Muscle of arm (tissue), 12 donors: ENCODE measurements around the gene CBX7. TPM values are rescaled to one million over a fixed set of nuclear protein-coding genes. Genes with fewer than 3 reads are reported as not detected.

ENCODE experiments used
- DNase-seq: peaks from one replicate; pipeline ENCODE4 v3.0.0-alpha.2; 2013
- polyA plus RNA-seq, 12 donors: library from polyadenylated mRNA; unstranded; fragments of 120-200 nt; gene quantifications; one replicate each; pipeline ENCODE4 v1.2.1, GENCODE V29; 2013; ENCODE audit not compliant: insufficient read length in 12 of 12

CBX7 gene
- polyA plus RNA-seq, 12 donors = 2.4 to 7.5 (median 3.7) TPM; not detected in 1

DNA sequence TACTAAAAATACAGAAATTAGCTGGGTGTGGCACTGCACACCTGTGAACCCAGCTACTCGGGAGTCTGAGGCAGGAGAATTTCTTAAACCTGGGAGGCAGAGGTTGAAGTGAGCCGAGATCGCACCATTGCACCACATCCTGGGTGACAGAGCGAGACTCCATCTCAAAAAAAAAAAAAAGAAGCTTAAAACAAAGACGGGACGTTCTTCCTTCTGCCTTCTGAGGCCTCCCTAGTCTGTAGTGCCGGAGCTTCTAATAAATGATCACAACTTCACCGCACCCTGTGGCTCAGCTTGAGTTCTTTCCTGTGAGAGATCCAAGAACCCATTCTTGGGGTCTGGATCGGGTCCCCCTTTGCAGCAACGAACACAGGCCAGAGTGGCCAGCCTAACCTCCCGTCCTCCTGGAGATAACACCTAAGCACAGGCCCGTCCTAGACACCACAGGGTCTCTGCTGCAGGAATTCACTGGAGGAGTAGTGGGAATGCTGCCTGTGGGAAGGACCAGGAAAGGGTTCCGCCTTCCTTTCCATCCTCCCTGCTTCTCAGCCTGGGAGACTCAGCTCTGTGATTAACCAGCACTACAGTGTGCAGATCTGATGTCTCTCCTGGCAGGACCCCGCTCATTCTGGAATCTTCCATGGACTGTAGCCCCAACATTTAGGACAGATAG is 57.6 kb downstream of the CBX7 start:
- DNase-seq = no peak

DNA sequence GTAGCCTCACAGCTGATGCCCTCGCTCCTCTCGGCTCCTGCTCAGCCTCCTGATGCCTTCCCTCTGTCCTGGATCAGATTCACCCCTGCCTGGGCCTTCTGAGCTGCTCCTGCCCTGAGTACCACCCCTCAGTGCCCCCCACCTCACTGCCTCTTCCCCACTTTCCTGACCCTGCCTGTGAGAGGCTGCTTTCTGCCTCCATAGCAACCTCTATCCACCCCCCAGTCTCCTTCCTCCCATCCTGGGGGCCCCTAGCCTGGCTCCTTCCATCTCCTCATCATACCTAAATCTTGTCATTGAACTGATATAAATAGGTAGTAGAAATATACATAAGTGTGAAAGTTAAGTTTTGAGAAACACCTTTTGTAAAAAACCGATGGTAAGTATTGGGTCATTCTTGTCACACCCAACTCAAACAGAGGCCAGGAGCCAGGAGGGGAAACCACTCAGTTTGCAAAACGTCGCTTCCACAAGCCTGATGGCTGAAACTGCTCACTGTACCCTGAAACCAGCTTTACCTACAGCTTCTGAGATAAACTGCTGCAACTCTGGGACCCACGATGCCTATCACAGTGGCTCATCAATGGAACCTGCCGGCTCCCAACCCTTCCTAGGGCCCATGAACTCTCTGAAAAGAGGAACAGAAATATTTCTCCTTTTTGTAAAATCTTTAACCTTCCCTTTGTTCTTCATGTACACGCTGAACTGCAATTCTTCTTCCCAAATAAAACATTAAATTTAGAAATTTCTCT is 60.2 kb downstream of the CBX7 start:
- DNase-seq = no peak

DNA sequence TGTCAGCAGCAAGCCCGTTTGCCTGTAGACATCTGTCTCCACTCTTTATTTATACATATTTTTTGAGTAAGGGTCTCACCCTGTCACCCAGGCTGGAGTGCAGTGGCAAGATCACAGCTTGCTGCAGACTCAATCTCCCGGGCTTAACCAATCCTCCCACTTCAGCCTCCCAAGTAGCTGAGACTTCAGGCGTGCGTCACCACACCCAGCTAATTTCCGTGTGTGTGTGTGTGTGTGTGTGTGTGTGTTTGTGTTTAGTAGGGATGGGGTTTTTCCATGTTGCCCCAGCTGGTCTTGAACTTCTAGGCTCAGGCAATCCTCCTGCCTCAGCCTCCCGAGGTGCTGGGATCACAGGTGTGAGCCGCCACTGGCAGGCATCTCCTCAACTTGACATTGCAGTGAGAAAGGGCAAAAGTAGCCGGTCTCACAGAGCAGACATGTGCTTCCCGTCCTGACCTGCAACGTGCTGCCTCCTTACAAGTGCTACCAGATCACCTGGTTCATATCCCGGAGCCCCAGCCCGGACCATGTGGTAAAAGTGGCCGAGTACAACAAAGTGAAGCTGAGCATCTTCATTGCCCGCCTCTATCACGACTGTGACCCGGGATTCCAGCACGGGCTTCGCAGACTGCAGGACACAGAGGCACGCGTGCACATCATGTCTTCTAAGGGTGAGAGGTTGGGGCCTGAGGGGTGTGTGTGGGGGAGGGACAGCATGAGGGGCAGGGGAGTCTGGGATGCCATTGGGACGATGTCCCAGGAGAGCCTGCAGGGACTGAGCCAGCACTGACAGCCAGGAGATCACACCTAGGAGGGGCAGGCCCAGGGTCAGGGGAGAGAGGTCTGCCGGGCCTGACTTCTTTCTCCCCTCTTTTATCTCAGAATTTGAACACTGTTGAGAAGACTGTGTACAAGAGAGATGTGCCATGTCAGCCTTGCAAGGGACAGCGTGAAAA is 61.1 kb downstream of the CBX7 start:
- no peak for DNase-seq

DNA sequence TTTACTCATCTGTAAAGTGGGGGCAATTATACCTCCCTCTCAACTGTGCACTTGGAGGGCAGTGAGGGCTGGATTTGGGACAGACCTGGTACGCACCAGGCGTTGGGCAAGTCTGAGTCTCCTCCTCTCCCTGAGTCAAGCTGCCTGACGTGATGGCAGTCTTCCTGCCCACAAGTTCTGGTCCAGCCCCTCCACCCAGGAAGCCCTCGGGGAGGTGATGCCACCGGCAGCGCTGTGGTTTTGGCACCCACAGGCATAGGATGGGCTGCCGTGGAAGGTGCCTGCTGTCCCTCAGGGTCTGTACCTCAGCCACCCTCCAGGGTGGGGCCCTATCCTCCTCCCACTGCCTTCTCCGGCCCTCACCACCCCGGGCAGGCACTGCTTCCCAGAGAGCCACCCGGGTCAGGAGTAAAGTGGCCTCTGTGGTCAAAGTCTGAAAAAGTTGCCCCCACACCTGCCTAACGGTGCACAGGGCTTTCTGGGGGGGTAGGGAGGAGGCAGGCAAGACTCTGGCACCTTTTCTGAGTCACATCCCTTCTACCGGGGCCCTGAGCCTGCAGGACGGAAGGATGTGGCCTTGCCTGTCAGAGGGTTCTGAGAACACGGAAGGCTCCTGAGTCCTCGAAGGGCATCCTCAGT is 61.9 kb downstream of the CBX7 start:
- DNase-seq = no peak

DNA sequence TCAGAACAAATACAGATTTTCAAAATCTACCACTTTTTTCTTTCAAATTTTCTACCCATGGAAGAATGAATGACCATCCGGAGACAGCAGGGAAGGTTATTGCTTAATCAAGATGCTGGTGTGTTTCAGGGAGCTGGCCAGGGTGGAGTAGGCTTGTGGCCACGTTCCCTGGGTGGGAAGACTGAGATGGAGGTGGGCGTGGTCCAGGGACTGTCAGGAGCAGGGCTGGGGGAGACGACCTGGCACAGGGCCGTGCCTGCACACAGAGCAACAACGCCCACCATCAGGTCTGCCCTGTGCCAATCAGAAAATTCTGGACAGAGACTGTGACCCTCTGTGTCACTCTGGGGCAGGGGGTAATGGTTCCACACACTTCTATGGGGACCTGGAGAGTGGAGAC is 62.6 kb downstream of the CBX7 start:
- no peak for DNase-seq

DNA sequence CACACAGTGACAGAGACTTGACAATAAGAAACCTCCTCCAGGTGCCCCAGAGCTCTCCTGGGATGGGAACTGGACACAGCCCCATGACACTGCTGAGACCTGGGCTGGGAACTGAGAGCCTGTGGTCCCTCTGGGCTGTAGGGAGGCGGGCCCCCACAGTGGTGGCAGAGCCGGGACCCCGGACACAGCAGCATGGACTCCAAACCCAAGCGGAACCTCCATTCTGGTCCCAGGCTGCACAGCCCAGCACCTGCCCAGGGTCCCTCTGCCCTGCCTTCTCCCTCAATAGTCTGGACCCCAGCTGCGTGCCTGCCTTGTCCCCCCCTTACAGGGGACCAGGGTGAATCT is 63.8 kb downstream of the CBX7 start:
- DNase-seq = no peak

DNA sequence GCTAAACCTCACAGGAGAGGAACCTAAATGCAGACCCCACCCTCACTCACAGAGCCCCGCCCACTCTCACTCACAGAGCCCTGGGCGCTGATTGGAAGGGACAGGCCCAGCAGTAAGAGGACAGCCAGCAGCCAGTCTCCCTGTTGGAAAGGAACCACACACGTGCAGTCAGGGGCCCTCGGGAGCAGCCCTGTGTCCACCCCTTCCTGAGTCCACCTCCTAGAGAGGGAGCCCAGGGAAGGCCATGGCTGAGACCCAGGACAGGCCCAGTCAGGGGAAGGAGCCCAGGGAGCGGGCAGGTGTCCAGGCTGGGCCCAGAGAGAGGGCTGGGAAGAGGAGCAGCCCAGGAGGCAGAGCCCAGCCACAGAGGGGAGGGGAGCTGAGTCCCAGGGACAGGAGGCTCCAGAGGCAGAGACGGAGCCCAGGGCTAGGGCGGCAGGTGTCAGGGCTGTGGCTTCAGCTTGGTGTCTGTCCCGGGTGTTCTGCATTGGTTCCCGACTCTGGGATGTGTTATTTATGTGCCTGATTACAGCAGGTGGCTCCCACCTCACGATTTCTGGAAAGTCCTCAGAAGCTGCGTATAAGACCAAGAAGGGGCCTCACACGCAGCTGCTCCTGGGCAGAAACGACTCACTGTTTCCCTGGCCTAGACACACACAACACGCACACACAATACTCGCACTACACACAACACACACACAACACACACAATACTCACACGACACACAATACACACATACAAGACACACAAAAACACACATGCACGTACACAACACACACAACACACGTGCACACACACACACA is 64.4 kb downstream of the CBX7 start:
- peak; percentile 25 for DNase-seq

DNA sequence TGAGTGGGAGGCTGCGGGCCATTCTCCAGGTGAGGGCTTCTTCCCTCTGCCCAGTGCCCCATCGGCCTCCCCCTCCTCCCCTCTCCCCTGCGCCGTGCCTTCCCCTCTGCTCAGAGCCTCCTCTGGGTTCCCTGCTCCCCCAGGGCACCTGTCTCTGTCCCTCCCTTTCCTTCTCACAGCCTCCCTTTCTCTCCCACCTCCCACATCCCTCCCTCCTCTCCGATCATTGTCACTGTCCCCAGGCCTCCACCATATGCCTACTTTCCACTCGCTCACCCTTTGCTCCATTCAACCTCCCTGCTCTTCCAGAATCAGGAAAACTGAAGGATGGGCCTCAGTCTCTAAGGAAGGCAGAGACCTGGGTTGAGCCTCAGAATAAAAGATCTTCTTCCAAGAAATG is 65.4 kb downstream of the CBX7 start:
- DNase-seq = no peak

DNA sequence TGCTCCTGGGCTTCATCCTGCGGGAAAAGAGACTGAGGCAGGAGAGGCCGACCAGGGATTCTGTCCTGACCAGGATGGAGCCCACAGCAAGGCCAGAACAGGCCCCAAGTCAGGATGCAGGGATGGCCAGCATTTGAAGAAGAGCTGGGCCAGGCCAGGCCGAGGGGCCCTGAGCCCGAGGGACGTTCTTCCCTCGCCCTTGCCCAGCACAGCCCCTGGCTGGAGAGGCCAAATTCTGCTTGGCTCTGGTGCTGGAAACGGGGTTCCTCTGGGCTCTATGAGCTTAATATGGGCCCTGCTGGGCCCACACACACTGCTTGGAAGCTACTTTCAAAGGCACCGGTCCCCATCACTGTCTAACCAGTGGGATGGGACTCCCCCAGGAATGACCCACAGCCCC is 67.8 kb downstream of the CBX7 start:
- DNase-seq = no peak

DNA sequence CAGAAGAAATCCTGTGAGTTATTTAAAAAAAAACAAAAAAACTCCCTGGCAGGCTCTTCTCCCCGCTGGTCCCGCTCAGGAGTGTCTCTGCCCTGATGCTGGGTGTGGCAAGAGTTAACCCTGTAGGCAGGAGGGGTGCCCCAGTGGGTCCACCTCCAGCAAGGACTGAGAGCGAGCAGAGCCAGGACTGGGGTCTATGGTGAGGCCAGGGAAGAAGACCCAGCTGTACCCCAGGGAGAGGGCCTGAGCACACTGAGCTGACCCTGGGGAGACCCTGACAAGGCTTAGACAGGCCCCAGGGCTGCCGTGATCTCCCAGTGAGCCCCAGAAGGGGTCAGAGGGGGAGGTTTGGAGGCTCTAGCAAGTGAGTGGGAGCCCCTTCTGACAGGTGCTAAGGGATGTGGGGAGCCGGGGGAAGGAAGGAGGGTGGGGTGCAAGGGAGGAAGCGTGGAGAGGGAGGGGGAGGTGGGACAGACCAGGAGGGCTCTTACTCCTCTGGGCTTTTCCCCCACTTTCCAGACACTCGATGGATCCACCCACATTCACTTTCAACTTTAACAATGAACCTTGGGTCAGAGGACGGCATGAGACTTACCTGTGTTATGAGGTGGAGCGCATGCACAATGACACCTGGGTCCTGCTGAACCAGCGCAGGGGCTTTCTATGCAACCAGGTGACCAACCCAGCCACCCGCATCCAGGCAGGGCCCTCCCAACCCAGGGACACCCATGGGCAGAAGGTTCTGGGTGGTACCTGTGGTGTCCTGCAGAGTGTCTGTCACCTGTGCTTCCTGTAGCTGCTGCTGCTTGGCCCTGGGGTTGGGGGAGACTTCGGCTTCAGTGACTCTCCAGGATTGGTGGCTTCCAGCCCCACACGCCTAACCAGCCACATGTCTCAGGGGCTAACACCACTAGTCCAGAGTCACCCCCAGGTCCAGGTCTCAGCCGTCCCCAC is 69.0 kb downstream of the CBX7 start:
- no peak for DNase-seq

DNA sequence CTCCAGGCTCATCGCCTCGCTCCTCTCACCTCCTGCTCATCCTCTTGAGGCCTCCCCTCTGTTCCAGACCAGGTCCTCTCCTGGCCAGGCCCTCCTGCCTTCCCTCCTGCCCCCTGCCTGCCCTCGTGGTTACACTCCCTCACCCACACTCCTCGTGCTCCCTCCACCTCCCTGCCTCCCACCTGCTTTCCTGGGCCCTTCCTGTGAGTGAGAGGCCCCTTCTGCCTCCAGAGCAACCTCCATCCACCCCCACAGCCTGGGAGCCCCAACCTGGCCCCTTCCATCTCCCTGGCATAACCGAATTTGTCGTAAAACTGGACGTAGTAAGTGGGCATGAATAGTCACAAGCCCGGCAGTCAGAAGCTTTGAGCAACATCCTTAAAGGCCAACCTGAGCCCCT is 70.9 kb downstream of the CBX7 start:
- no peak for DNase-seq

DNA sequence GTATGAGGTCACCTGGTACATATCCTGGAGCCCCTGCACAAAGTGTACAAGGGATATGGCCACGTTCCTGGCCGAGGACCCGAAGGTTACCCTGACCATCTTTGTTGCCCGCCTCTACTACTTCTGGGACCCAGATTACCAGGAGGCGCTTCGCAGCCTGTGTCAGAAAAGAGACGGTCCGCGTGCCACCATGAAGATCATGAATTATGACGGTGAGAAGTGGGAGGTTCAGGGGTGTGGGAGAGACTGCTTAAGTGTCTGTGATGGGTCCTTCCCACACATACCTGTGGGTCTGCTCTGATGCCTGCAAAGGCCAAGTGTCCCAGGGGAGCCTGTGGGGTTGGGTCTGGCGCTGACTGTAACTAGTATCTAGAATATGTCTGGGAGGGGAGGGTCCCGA is 71.5 kb downstream of the CBX7 start:
- no peak for DNase-seq

Other genes starting within 250 kb of the CBX7 start
- gene APOBEC3A, start 195.1 kb downstream of the CBX7 start, polyA plus RNA-seq = 1 to 10 TPM in 3 of 12 donors, under 1 TPM in 6, not detected in 3; 0.27 to 3.8 (median 0.64) TPM
- 1 to 10 TPM in 11 of 12 donors, not detected in 1; 1.2 to 8.5 (median 3.2) TPM for gene APOBEC3B, start 170.3 kb downstream of the CBX7 start, polyA plus RNA-seq
- 10 to 100 TPM in 3 of 12 donors, 1 to 10 TPM in 8, not detected in 1; 3.7 to 23.8 (median 5.1) TPM for gene APOBEC3C, start 138.4 kb downstream of the CBX7 start, polyA plus RNA-seq
- 1 to 10 TPM in 2 of 12 donors, under 1 TPM in 8, not detected in 2; 0.53 to 2.5 (median 0.79) TPM for gene APOBEC3D, start 131.6 kb downstream of the CBX7 start, polyA plus RNA-seq
- 1 to 10 TPM in 10 of 12 donors, not detected in 2; 1.3 to 8.5 (median 2.7) TPM for gene APOBEC3F, start 111.8 kb downstream of the CBX7 start, polyA plus RNA-seq
- 10 to 100 TPM in 1 of 12 donors, 1 to 10 TPM in 10, not detected in 1; 1.7 to 10.5 (median 3.6) TPM for gene APOBEC3G, start 75.4 kb downstream of the CBX7 start, polyA plus RNA-seq
- gene APOBEC3H, start 55.4 kb downstream of the CBX7 start, polyA plus RNA-seq = under 1 TPM in 3 of 12 donors, not detected in 9; 0.21 to 0.43 (median 0.22) TPM
- 10 to 100 TPM in 11 of 12 donors, not detected in 1; 14.6 to 26.0 (median 16.7) TPM for gene PDGFB, start 92.3 kb upstream of the CBX7 start, polyA plus RNA-seq
- 1,000 to 10,000 TPM in 11 of 12 donors, 100 to 1,000 TPM in 1; 997 to 3,135 (median 2,410) TPM for gene RPL3, start 166.9 kb upstream of the CBX7 start, polyA plus RNA-seq
- gene SYNGR1, start 197.3 kb upstream of the CBX7 start, polyA plus RNA-seq = 10 to 100 TPM in 10 of 12 donors, 1 to 10 TPM in 1, not detected in 1; 9.9 to 35.0 (median 14.2) TPM
- gene TAB1, start 247.1 kb upstream of the CBX7 start, polyA plus RNA-seq = 10 to 100 TPM in 11 of 12 donors, not detected in 1; 18.7 to 26.0 (median 20.8) TPM